Coronary artery (tissue), 2 donors: ENCODE results near the gene SRL.

Source experiments
- DNase-seq: peaks from one replicate; pipeline ENCODE4 v3.0.0-alpha.2; 2017; ENCODE audit warnings: low spot score
- H3K27ac ChIP-seq, 2 donors: fragments of 200-600 bp; sonication (generic); one replicate each; pipeline ENCODE4 v1.5.1; 2016 to 2019
- H3K4me3 ChIP-seq: fragments of 200-600 bp; sonication (generic); 2 replicates; pipeline ENCODE4 v1.5.1; 2016; ENCODE audit warnings: mild to moderate bottlenecking, moderate library complexity
- TF ChIP-seq, protein P1 (sequence below): fragments of 200-600 bp; sonication (generic); IDR thresholded peaks from one replicate; pipeline ENCODE4 v1.5.1; 2019; ENCODE audit warnings: antibody characterized with exemption

The SRL gene

GRCh38 chr16:4280625-4281024, 38.7 kb upstream of the SRL start:
- DNase-seq: no peak
- Histone ChIP-seq H3K27ac (no peak overlapping the region), H3K4me3 (no peak overlapping the region)
- TF ChIP-seq, protein P1, sequence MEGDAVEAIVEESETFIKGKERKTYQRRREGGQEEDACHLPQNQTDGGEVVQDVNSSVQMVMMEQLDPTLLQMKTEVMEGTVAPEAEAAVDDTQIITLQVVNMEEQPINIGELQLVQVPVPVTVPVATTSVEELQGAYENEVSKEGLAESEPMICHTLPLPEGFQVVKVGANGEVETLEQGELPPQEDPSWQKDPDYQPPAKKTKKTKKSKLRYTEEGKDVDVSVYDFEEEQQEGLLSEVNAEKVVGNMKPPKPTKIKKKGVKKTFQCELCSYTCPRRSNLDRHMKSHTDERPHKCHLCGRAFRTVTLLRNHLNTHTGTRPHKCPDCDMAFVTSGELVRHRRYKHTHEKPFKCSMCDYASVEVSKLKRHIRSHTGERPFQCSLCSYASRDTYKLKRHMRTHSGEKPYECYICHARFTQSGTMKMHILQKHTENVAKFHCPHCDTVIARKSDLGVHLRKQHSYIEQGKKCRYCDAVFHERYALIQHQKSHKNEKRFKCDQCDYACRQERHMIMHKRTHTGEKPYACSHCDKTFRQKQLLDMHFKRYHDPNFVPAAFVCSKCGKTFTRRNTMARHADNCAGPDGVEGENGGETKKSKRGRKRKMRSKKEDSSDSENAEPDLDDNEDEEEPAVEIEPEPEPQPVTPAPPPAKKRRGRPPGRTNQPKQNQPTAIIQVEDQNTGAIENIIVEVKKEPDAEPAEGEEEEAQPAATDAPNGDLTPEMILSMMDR: no peak

- DNase-seq: no peak
- no peak overlapping the region for H3K4me3 ChIP-seq
- no peak overlapping the region for H3K27ac ChIP-seq
- TF ChIP-seq, protein P1: no peak
These were observed 36.2 kb upstream of the SRL start for GRCh38 chr16:4277987-4278513.

GRCh38 chr16:4275861-4276260, 34.0 kb upstream of the SRL start:
- Histone ChIP-seq H3K4me3 (no peak overlapping the region), H3K27ac (no peak overlapping the region)
- TF ChIP-seq, protein P1: no peak
- no peak for DNase-seq

GRCh38 chr16:4273858-4274311, 32.0 kb upstream of the SRL start:
- H3K4me3 ChIP-seq: peak overlapping the region; percentile 96
- TF ChIP-seq, protein P1: no peak
- H3K27ac ChIP-seq: peak overlapping the region; percentile 58 to 96
- no peak for DNase-seq

DNA sequence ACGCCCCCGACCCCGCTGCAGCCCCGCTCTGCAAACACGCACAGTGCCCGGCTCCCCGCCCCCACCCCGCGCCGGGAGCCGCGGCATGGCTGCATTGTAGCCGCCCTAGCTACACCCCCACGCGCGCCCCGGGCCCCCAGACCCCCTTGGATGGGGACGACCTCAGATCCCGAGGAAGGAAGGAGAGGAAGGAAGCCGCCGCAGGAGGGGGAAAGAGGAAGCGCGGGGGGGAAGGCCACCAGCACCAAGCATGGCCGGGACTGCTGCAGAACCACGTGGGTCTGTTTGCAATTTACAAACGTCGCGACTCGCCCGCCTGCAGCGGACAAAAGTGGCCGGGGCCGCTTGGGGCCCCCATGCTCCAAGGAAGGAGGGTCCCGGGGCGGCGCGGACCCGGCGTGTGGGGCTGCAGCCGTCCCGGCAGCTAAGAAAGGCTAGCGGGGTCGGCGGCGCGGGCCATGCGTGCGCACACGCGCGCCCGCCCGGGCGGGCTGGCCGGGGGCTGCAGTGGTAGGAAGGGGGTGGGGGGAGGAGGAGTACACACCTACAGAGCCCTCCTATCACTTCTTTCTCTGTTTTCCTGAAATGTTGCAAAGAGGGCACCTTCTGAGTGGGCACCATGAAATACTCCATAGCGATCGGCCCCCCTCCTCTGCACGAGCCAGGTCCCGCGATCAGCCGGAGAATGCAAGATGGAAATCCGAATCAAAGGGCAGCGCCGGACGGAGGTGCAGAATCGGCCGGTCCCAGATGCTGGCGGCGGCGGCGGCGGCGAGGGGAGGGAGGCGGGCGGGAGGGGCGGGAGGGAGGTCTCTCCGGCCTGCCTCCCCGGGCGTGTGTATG, 30.5 kb upstream of the SRL start:
- peak overlapping the region; percentile 96 for H3K4me3 ChIP-seq
- H3K27ac ChIP-seq: peak overlapping the region; percentile 58 to 96
- TF ChIP-seq, protein P1: no peak
- no peak for DNase-seq

DNA sequence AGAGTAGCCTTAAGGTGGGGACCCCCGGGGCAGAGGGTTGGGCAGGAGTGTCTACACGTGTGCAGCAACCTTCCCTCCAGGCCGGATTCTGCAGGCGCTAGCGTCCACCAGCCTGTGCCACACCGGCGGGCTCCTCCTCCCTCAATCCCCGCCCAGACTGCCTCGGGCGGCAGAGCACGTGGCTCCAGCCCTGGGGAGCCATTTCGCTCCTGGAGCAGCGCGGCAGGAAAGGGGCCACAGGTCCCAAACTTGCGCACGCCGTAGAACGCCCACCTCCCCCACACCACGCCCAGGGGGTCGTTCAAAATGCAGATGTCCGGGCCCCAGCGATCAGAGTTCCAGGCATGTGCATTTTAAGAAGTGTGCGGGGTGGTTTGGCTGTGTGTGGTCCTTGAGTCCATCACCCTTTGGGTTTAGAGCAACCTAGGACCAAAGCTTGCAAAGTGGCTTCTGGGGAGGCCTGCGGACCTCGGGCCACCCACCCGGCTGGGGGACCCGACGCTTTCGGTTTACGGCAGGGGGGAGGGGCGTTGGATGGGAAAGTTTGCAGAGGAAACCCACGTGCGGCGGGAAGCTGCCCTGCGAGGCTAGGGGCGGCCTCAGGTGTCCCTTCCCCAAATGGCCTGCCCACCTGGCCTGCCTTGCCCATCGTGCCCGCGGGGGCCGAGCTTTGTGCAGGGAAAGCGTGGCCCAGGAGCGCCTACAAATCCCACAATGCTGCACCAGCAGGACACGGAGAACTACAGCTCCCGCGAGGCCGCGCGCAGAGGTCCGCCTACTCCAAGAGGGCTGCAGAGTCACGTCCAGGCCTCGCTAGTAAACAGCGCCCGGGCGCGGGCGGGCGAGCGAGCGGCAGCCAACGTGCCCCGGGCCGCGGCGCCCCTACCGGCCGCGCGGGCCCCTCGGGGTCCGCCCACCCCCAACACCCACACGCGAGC, 29.6 kb upstream of the SRL start:
- peak overlapping the region; percentile 58 to 96 for H3K27ac ChIP-seq
- TF ChIP-seq, protein P1: no peak
- DNase-seq: peak; percentile 92

More for the DNA sequence above, 29.6 kb upstream of the SRL start:
- H3K4me3 ChIP-seq: peak overlapping the region; percentile 96
